ENCODE measurements around the gene ABTB2. TPM values are rescaled to one million over a fixed set of nuclear protein-coding genes. Genes with fewer than 3 reads are reported as not detected.

ABTB2 gene
- total and polyA plus RNA-seq, 2 experiments from 2014 or later = 2.6 to 12.1 TPM

DNA sequence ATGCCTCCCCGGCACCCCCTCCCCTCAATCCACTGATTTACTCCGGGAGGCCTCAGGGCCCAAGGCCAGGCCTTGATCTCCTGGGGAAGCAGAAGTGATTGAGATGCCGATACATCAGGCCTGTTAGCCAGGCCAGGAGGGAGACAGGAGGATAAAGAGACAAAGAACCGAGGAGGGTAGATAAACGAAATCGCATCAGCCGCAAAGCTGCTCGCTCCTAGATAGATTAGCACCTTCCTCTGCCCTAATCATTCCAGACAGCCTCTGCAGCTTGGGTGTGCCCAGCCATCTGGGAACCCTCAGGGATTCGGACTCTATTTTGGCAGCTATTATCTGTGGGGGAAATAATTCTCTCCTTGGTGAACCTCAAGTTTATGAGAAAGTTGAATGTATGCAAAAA lies 121.2 kb downstream of the ABTB2 start (continued):
- TF ChIP-seq POLR2AphosphoS5 (IDR thresholded peaks at IDR 0.05; ENCODE audit: low read depth) (no peak), CREB1 (CRISPR knock-in tag; IDR thresholded peaks at IDR 0.05; ENCODE audit: low read depth) (no peak), ETS1 (IDR thresholded peaks at IDR 0.05) (no peak), ZNF114 (CRISPR knock-in tag; IDR thresholded peaks at IDR 0.05) (no peak), NANOG (IDR thresholded peaks at IDR 0.05; ENCODE audit: borderline replicate concordance) (no peak), EZH2 (IDR thresholded peaks at IDR 0.05; ENCODE audit: low read depth, unreplicated experiment) (no peak)
- TF ChIP-seq, protein P1, sequence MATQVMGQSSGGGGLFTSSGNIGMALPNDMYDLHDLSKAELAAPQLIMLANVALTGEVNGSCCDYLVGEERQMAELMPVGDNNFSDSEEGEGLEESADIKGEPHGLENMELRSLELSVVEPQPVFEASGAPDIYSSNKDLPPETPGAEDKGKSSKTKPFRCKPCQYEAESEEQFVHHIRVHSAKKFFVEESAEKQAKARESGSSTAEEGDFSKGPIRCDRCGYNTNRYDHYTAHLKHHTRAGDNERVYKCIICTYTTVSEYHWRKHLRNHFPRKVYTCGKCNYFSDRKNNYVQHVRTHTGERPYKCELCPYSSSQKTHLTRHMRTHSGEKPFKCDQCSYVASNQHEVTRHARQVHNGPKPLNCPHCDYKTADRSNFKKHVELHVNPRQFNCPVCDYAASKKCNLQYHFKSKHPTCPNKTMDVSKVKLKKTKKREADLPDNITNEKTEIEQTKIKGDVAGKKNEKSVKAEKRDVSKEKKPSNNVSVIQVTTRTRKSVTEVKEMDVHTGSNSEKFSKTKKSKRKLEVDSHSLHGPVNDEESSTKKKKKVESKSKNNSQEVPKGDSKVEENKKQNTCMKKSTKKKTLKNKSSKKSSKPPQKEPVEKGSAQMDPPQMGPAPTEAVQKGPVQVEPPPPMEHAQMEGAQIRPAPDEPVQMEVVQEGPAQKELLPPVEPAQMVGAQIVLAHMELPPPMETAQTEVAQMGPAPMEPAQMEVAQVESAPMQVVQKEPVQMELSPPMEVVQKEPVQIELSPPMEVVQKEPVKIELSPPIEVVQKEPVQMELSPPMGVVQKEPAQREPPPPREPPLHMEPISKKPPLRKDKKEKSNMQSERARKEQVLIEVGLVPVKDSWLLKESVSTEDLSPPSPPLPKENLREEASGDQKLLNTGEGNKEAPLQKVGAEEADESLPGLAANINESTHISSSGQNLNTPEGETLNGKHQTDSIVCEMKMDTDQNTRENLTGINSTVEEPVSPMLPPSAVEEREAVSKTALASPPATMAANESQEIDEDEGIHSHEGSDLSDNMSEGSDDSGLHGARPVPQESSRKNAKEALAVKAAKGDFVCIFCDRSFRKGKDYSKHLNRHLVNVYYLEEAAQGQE (IDR thresholded peaks at IDR 0.05; ENCODE audit: unreplicated experiment) = no peak

DNA sequence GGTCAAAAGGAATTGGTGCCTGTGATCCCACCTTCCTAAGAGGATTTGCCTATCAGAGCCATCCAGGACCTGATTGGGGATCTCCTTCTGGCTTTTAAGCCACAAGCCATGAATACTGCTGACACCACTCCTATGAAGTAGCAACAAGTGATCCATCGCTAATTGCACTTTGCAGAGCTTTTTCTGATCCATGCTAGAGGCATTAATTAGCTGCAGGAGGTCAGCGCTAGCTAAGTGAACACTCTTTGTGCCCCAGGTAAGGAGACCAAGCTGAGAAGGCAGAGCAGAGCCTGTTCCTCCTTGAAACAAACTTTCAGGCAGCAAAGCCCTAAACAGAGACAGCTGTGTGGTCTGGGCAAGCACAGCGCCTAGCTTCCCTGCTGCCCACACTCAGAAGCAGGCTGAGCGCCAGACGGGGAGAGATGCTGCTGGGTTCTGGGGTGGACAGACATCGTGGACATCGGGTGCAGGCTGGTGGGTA lies 122.2 kb downstream of the ABTB2 start:
- DNase-seq (ENCODE audit: low spot score) (no peak), ATAC-seq (peak; percentile 8)
- Histone ChIP-seq H3K9me2 (ENCODE audit: insufficient read depth) (no peaks in the 10 kb centered on the region), H3K36me3 (ENCODE audit: insufficient read depth) (no peaks in the 10 kb centered on the region), H3F3A (replicated peaks; ENCODE audit: low read depth) (no peaks in the 10 kb centered on the region), H3K27ac (ENCODE audit: low read depth) (peak overlapping the region; percentile 73; the same call in 1 of the 2 replicates), H2AFZ (no peak overlapping the region), H4K20me1 (replicated peaks; ENCODE audit: insufficient read depth) (no peaks in the 10 kb centered on the region), H3K4me2 (peak overlapping the region; percentile 52), H3K4me3 (no peak overlapping the region), H3K27me3 (ENCODE audit: insufficient read depth) (no peaks in the 10 kb centered on the region), H3K79me2 (replicated peaks; ENCODE audit: insufficient read depth) (no peaks in the 10 kb centered on the region), H3K4me1 (ENCODE audit: insufficient read depth) (peaks cover 49% of the 10 kb centered on the region)
- no peaks in the 10 kb centered on the region for H3K36me3 Mint-ChIP-seq (ENCODE audit: low read depth)
- peaks cover 42% of the 10 kb centered on the region for H3K4me1 Mint-ChIP-seq
- peaks cover 10% of the 10 kb centered on the region for H3K27me3 Mint-ChIP-seq (ENCODE audit: insufficient read depth, low read depth, poor library complexity)
- no peaks in the 10 kb centered on the region for H3K9me3 Mint-ChIP-seq
- H3K4me3 Mint-ChIP-seq = no peak overlapping the region
- peak overlapping the region; percentile 77 for H3K27ac Mint-ChIP-seq
- TF ChIP-seq ZNF114 (CRISPR knock-in tag; IDR thresholded peaks at IDR 0.05) (no peak), EZH2phosphoT487 (IDR thresholded peaks at IDR 0.05; ENCODE audit: unreplicated experiment) (no peak), ZNF331 (CRISPR knock-in tag; IDR thresholded peaks at IDR 0.05; ENCODE audit: low read depth) (no peak), NANOG (IDR thresholded peaks at IDR 0.05; ENCODE audit: borderline replicate concordance) (no peak), JUNB (IDR thresholded peaks at IDR 0.05; ENCODE audit: unreplicated experiment) (no peak), STAT1 (IDR thresholded peaks at IDR 0.05; ENCODE audit: unreplicated experiment) (no peak), POLR2AphosphoS5 (IDR thresholded peaks at IDR 0.05; ENCODE audit: low read depth) (no peak), EZH2 (IDR thresholded peaks at IDR 0.05; ENCODE audit: low read depth, unreplicated experiment) (no peak)
- TF ChIP-seq, protein P1 (IDR thresholded peaks at IDR 0.05; ENCODE audit: unreplicated experiment) = no peak

Data from GM23338 (cell line).